LNCAP (cell line): ENCODE measurements around the gene HECTD1.

ENCODE experiments used
- CTCF ChIP-seq: fragments of 450-650 bp; IDR thresholded peaks from 2 replicates; pipeline ENCODE4 v1.5.1; 2017; ENCODE audit warnings: mild to moderate bottlenecking

The HECTD1 gene

GRCh38 chr14:31205681-31206535 is 1.7 kb downstream of the HECTD1 start:
- TF ChIP-seq CTCF: no peak

GRCh38 chr14:31204593-31205534 is 2.7 kb downstream of the HECTD1 start:
- TF ChIP-seq CTCF: no peak

- no peak for TF ChIP-seq CTCF
Observed at GRCh38 chr14:31203414-31203742, 4.2 kb downstream of the HECTD1 start.

GRCh38 chr14:31201111-31201510 is 6.5 kb downstream of the HECTD1 start:
- no peak for TF ChIP-seq CTCF

- no peak for TF ChIP-seq CTCF
Observed at GRCh38 chr14:31200702-31200990, 6.9 kb downstream of the HECTD1 start.

- TF ChIP-seq CTCF: no peak
Observed at GRCh38 chr14:31197671-31198070, 9.9 kb downstream of the HECTD1 start.

GRCh38 chr14:31196839-31197492 is 10.6 kb downstream of the HECTD1 start:
- no peak for TF ChIP-seq CTCF
